Breast epithelium (tissue), 4 donors: Measurements from ENCODE around the gene YBX1. TPM values are rescaled to one million over a fixed set of nuclear protein-coding genes. Genes with fewer than 3 reads are reported as not detected.
"Not testable (repeated sequence)": the region's sequence is repeated elsewhere in the genome, so short reads cannot be mapped to it uniquely, and the experiment has no call there.

ENCODE experiments used
- DNase-seq, 2 donors: peaks; one replicate each; pipeline ENCODE4 v3.0.0-alpha.2; 2019; ENCODE audit warnings: low spot score in 2 of 2
- H3K27ac ChIP-seq, 2 donors: fragments of 200-600 bp; sonication (generic) in 1 of 2; one replicate each; pipeline ENCODE4 v1.5.1; 2016 to 2019; ENCODE audit warnings: mild to moderate bottlenecking in 1 of 2
- H3K27me3 ChIP-seq, 2 donors: fragments of 200-600 bp; sonication (generic) in 1 of 2; one replicate each; pipeline versions ENCODE4 v1.5.1 to v1.6.0; 2017 to 2019; ENCODE audit warnings: control low read depth in 1 of 2, mild to moderate bottlenecking in 1 of 2
- H3K36me3 ChIP-seq: fragments of 200-600 bp; one replicate; pipeline ENCODE4 v1.5.1; 2019
- H3K4me1 ChIP-seq, 2 donors: fragments of 200-600 bp; sonication (generic); one replicate each; pipeline ENCODE4 v1.5.1; 2016 to 2019; ENCODE audit warnings: control low read depth in 1 of 2
- H3K4me3 ChIP-seq, 3 donors: fragments of 200-600 bp; sonication (generic); 1 replicate in 2 of 3; 2 replicates in 1 of 3; pipeline ENCODE4 v1.5.1; 2016 to 2019; ENCODE audit warnings: mild to moderate bottlenecking in 3 of 3, moderate library complexity in 2 of 3
- H3K9me3 ChIP-seq, 2 donors: fragments of 200-600 bp; sonication (generic) in 1 of 2; one replicate each; pipeline ENCODE4 v1.5.1; 2016 to 2019; ENCODE audit warnings: control low read depth in 1 of 2
- CTCF ChIP-seq, 3 donors: fragments of 450-650 bp; IDR thresholded peaks; one replicate each; pipeline ENCODE4 v1.5.1; 2016 to 2017; ENCODE audit warnings: antibody characterized with exemption in 3 of 3, mild to moderate bottlenecking in 3 of 3, moderate library complexity in 3 of 3
- POLR2A ChIP-seq: fragments of 450-650 bp; IDR thresholded peaks from one replicate; pipeline ENCODE4 v1.6.1; 2016; ENCODE audit warnings: antibody characterized with exemption, mild to moderate bottlenecking, moderate library complexity
- POLR2AphosphoS5 ChIP-seq, 3 donors: sonication (generic); formaldehyde crosslinking; IDR thresholded peaks; one replicate each; pipeline ENCODE4 v1.6.1; 2017; ENCODE audit warnings: antibody characterized with exemption in 3 of 3
- intact Hi-C: fragments of 100-400 bp; cut with DNase I; formaldehyde crosslinking; loops from one replicate; pipeline ENCODE4 v1.15.1; 2023; ENCODE audit warnings: low total_unique reads
- total RNA-seq, 3 donors: library from RNA; depleted of rRNA; stranded (reverse); fragments of >200 nt; gene quantifications; one replicate each; pipeline ENCODE4 v1.1.0, GENCODE V29; 2016

The YBX1 gene
- total RNA-seq, 3 donors from 2014 or later: 332 to 694 (median 485) TPM

GRCh38 chr1:42748021-42748420 is 65.8 kb downstream of the YBX1 start:
- Histone ChIP-seq H3K27me3 (no peaks in the 10 kb centered on the region), H3K4me1 (no peaks in the 10 kb centered on the region), H3K36me3 (peaks cover 4% of the 10 kb centered on the region), H3K9me3 (no peaks in the 10 kb centered on the region), H3K27ac (no peak overlapping the region), H3K4me3 (no peak overlapping the region)
- no peak for DNase-seq
- TF ChIP-seq POLR2A (no peak), CTCF (IDR thresholded peaks at IDR 0.05) (no peak), POLR2AphosphoS5 (IDR thresholded peaks at IDR 0.05) (no peak)
- intact Hi-C loops: no loop called here

GRCh38 chr1:42748461-42749410 is 66.5 kb downstream of the YBX1 start:
- no peak for DNase-seq
- Histone ChIP-seq H3K9me3 (no peaks in the 10 kb centered on the region), H3K4me1 (no peaks in the 10 kb centered on the region), H3K36me3 (peaks cover 4% of the 10 kb centered on the region), H3K27ac (no peak overlapping the region), H3K27me3 (no peaks in the 10 kb centered on the region), H3K4me3 (no peak overlapping the region)
- intact Hi-C loops: no loop called here
- TF ChIP-seq POLR2AphosphoS5 (IDR thresholded peaks at IDR 0.05) (no peak), POLR2A (no peak), CTCF (IDR thresholded peaks at IDR 0.05) (no peak)

- Histone ChIP-seq H3K4me1 (no peaks in the 10 kb centered on the region), H3K9me3 (no peaks in the 10 kb centered on the region), H3K36me3 (peaks cover 4% of the 10 kb centered on the region), H3K27me3 (no peaks in the 10 kb centered on the region), H3K27ac (no peak overlapping the region), H3K4me3 (no peak overlapping the region)
- DNase-seq: no peak
- no peak for TF ChIP-seq CTCF (IDR thresholded peaks at IDR 0.05)
- TF ChIP-seq POLR2A: no peak
- TF ChIP-seq POLR2AphosphoS5 (IDR thresholded peaks at IDR 0.05): no peak
- intact Hi-C loops: no loop called here
Measured at GRCh38 chr1:42750041-42750440, 67.8 kb downstream of the YBX1 start.

- DNase-seq, H3K9me3 ChIP-seq: not testable (repeated sequence)
Measured at GRCh38 chr1:42751511-42752070, 69.4 kb downstream of the YBX1 start.

GRCh38 chr1:42752284-42752683 is 70.1 kb downstream of the YBX1 start:
- DNase-seq: no peak
- no peak for TF ChIP-seq CTCF (IDR thresholded peaks at IDR 0.05)
- TF ChIP-seq POLR2A: no peak
- no peak for TF ChIP-seq POLR2AphosphoS5 (IDR thresholded peaks at IDR 0.05)
- Histone ChIP-seq H3K27me3 (no peaks in the 10 kb centered on the region), H3K4me1 (no peaks in the 10 kb centered on the region), H3K9me3 (no peaks in the 10 kb centered on the region), H3K36me3 (peaks cover 4% of the 10 kb centered on the region), H3K27ac (no peak overlapping the region), H3K4me3 (no peak overlapping the region)
- intact Hi-C loops: no loop called here

More at GRCh38 chr1:42751511-42752070, 69.4 kb downstream of the YBX1 start:
- H3K27me3 ChIP-seq, H3K4me1 ChIP-seq, H3K36me3 ChIP-seq, H3K4me3 ChIP-seq, H3K27ac ChIP-seq, intact Hi-C loops: not testable (repeated sequence)
